ENCODE data around the gene TSPAN2.

The TSPAN2 gene

GRCh38 chr1:115123116-115123515 is 33.8 kb upstream of the TSPAN2 start:
- no peak for DNase-seq (ENCODE audit: low read depth)
- TF ChIP-seq CTCF (IDR thresholded peaks at IDR 0.05; ENCODE audit: insufficient read depth, low read depth, low read length, missing control alignments), result no peak
- no peak overlapping the region for H3K4me3 ChIP-seq (ENCODE audit: low read length)

DNA sequence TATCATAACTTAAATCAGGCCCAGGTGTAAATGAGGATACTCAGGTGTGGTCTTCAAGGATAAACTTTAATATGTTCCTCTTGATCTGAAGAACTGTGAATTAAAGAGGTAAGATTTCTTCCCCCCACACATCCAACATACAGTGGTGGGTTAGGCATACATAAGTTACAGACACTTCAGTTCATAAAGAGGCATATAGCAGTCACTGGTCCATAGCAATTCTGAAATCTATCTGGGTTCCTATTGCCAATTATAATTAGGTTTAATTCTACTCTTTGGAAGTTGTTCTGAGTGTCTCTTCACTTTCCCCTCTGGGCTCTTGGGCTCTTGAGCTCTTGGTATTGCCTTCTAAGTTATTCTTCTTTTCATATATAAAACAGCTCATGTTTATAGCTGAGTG is 32.5 kb upstream of the TSPAN2 start:
- DNase-seq (ENCODE audit: low read depth), result no peak
- no peak for TF ChIP-seq CTCF (IDR thresholded peaks at IDR 0.05; ENCODE audit: insufficient read depth, low read depth, low read length, missing control alignments)
- H3K4me3 ChIP-seq (ENCODE audit: low read length), result no peak overlapping the region

GRCh38 chr1:115120296-115120695 is 31.0 kb upstream of the TSPAN2 start:
- no peak for DNase-seq (ENCODE audit: low read depth)
- TF ChIP-seq CTCF (IDR thresholded peaks at IDR 0.05; ENCODE audit: insufficient read depth, low read depth, low read length, missing control alignments), result no peak
- H3K4me3 ChIP-seq (ENCODE audit: low read length), result no peak overlapping the region

DNA sequence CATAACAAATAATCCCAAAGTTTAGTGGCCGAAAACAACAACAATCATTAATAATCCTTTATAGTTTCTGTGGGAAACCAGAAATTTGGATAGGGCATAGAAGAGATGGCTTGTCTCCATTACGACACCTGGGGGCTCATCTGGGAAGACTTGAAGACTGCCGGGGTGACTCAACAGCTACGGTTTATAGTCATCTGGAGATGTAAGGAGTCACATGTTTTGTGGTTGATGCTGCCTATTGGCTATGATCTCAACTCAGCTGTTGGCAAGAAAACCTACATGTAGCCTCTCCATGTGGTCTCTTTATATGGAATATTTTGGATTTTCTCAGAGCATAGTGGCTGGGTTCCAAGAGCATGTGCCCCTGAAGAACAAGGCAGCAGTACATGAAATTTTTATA is 29.3 kb upstream of the TSPAN2 start:
- H3K4me3 ChIP-seq (ENCODE audit: low read length), result no peak overlapping the region
- TF ChIP-seq CTCF (IDR thresholded peaks at IDR 0.05; ENCODE audit: insufficient read depth, low read depth, low read length, missing control alignments), result no peak
- DNase-seq (ENCODE audit: low read depth), result peak; percentile 42

- TF ChIP-seq CTCF (IDR thresholded peaks at IDR 0.05; ENCODE audit: insufficient read depth, low read depth, low read length, missing control alignments), result no peak
- no peak overlapping the region for H3K4me3 ChIP-seq (ENCODE audit: low read length)
- DNase-seq (ENCODE audit: low read depth), result peak; percentile 42
Observed at GRCh38 chr1:115118086-115118485, 28.8 kb upstream of the TSPAN2 start.

DNA sequence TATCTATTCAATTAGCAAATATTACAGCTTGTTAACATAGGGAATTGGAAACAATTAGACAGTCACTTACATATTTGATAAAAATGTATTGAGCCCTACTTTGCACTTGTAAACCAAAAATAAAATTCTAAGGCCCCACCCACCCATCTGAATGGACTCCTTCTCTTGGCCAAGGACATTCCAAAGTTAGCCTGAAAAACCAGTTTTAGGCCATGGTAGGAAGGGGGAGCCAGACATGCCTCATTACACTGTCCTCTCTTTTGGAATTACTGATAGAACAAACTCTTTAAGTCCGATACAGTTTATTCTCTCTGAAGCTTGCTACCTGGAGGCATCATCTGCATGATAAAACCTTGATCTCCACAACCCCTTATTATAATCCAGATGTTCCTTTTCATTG is 28.0 kb upstream of the TSPAN2 start:
- H3K4me3 ChIP-seq (ENCODE audit: low read length), result no peak overlapping the region
- TF ChIP-seq CTCF (IDR thresholded peaks at IDR 0.05; ENCODE audit: insufficient read depth, low read depth, low read length, missing control alignments), result no peak
- DNase-seq (ENCODE audit: low read depth), result peak; percentile 72

- TF ChIP-seq CTCF (IDR thresholded peaks at IDR 0.05; ENCODE audit: insufficient read depth, low read depth, low read length, missing control alignments), result no peak
- H3K4me3 ChIP-seq (ENCODE audit: low read length), result no peak overlapping the region
- DNase-seq (ENCODE audit: low read depth), result no peak
Observed at GRCh38 chr1:115116512-115116911, 27.2 kb upstream of the TSPAN2 start.
